SU-DHL-6 (cell line): ENCODE data around the gene SP2.

Experiments
- H2AFZ ChIP-seq: fragments of 200-600 bp; sonication (generic); 2 replicates; pipeline ENCODE4 v1.6.1; 2014; ENCODE audit warnings: low read depth, mild to moderate bottlenecking, moderate library complexity, mixed read lengths, antibody characterized with exemption, low read length; ENCODE audit not compliant: severe bottlenecking
- H3F3A ChIP-seq: fragments of 200-600 bp; shearing (Covaris generic); 2 replicates; pipeline ENCODE4 v1.6.0; 2016; ENCODE audit warnings: antibody characterized with exemption, mild to moderate bottlenecking; ENCODE audit not compliant: insufficient read depth
- H3K27ac ChIP-seq: fragments of 200-600 bp; sonication (generic); 2 replicates; pipeline ENCODE4 v1.5.1; 2016; ENCODE audit warnings: low read depth, mild to moderate bottlenecking, low read length, moderate library complexity, mixed read lengths
- H3K27me3 ChIP-seq: fragments of 200-600 bp; sonication (generic), shearing (Covaris generic); 2 replicates; pipeline ENCODE4 v1.6.0; 2014; ENCODE audit warnings: mild to moderate bottlenecking, low read length
- H3K36me3 ChIP-seq: fragments of 200-600 bp; sonication (generic); 2 replicates; pipeline ENCODE4 v1.6.1; 2014; ENCODE audit warnings: mild to moderate bottlenecking, low read length, mixed read lengths
- H3K4me2 ChIP-seq: fragments of 300-600, 200-600 bp; shearing (Covaris generic), sonication (generic); 2 replicates; pipeline ENCODE4 v1.6.0; 2014; ENCODE audit warnings: low read length, low read depth, mild to moderate bottlenecking; ENCODE audit not compliant: poor library complexity, severe bottlenecking
- H3K4me3 ChIP-seq: fragments of 200-600 bp; sonication (generic); 2 replicates; pipeline ENCODE4 v1.5.1; 2014; ENCODE audit warnings: antibody characterized with exemption, low read length, mild to moderate bottlenecking, mixed read lengths; ENCODE audit not compliant: insufficient read depth, poor library complexity, severe bottlenecking
- H3K79me2 ChIP-seq: fragments of 200-600 bp; sonication (generic); 2 replicates; pipeline ENCODE4 v1.6.1; 2014; ENCODE audit warnings: mild to moderate bottlenecking, low read length, moderate library complexity; ENCODE audit not compliant: insufficient read depth
- H3K9ac ChIP-seq: fragments of 200-600 bp; sonication (generic); 2 replicates; pipeline ENCODE4 v1.7.0; 2014; ENCODE audit warnings: mild to moderate bottlenecking, low read length
- H3K9me2 ChIP-seq: fragments of 200-600 bp; sonication (generic); replicated peaks from 2 replicates; pipeline ENCODE4 v1.6.1; 2014; ENCODE audit warnings: low read length; ENCODE audit not compliant: insufficient read depth
- H3K9me3 ChIP-seq: fragments of 200-600 bp; sonication (generic); 2 replicates; pipeline ENCODE4 v1.6.1; 2014; ENCODE audit warnings: low read length, mixed read lengths; ENCODE audit not compliant: insufficient read depth
- H4K20me1 ChIP-seq: fragments of 200-600 bp; sonication (generic); 2 replicates; pipeline ENCODE4 v1.6.1; 2014; ENCODE audit warnings: low read depth, mild to moderate bottlenecking, antibody characterized with exemption, low read length, moderate library complexity, mixed read lengths
- EZH2phosphoT487 ChIP-seq: fragments of 200-600 bp; sonication (generic), shearing (Covaris generic); conservative IDR thresholded peaks from 2 replicates; pipeline ENCODE4 v1.6.1; 2018; ENCODE audit warnings: mild to moderate bottlenecking, antibody characterized with exemption, low read length, moderate library complexity, mixed read lengths
- TF ChIP-seq, protein P1 (sequence below): fragments of 200-600 bp; sonication (generic); IDR thresholded peaks from one replicate; pipeline ENCODE4 v1.5.1; 2017; ENCODE audit warnings: antibody characterized with exemption, mild to moderate bottlenecking, low read length, moderate library complexity; ENCODE audit not compliant: insufficient read depth, poor library complexity, severe bottlenecking

Gene SP2

DNA sequence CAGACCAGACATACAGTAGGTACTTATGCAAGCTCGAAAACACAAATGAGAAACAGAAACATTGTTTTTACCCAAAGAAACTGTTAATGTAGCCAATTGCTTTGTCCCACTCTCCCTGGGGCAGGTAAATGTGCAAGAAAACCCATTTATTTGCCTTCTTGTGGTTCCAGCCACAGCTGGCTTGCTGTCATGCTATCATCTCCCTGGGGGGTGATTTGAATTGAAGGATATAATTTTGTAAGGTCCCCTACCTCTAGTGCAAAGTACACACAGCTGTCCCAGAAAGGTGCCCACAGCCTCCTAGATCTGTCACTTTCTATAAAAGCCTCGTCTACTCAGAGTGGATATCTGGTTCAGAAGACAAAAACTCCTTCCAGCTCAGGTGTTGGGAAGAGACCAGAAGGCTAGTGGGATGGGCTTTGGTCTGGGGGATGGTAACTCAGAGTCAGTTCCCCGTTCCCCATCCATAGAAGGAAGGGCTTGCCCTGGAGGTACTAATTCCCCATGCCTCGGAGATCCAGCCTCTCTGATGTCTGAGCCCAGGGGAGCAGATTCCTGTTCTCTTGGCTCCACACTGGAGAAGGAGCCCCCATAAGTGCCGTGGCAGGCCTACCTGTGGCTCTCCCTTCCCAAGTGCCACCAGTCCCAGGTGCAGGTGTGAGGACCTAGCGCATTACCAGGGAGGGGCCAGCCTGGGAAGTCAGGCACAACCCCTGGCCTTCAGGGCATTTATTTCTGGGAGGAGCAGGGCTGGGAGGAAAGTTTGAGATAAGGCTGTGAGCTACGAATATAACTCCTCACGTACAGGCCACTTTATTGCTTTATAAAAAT lies 64.0 kb downstream of the SP2 start:
- no peaks in the 10 kb centered on the region for H3K9me2 ChIP-seq
- no peaks in the 10 kb centered on the region for H3K9me3 ChIP-seq
- no peak overlapping the region for H3K9ac ChIP-seq
- H2AFZ ChIP-seq, result no peak overlapping the region
- no peaks in the 10 kb centered on the region for H3K79me2 ChIP-seq
- no peaks in the 10 kb centered on the region for H3K36me3 ChIP-seq
- H4K20me1 ChIP-seq, result no peaks in the 10 kb centered on the region
- no peak overlapping the region for H3K4me2 ChIP-seq
- H3F3A ChIP-seq, result no peaks in the 10 kb centered on the region
- H3K27me3 ChIP-seq, result no peaks in the 10 kb centered on the region
- H3K27ac ChIP-seq, result no peak overlapping the region
- TF ChIP-seq, protein P1, sequence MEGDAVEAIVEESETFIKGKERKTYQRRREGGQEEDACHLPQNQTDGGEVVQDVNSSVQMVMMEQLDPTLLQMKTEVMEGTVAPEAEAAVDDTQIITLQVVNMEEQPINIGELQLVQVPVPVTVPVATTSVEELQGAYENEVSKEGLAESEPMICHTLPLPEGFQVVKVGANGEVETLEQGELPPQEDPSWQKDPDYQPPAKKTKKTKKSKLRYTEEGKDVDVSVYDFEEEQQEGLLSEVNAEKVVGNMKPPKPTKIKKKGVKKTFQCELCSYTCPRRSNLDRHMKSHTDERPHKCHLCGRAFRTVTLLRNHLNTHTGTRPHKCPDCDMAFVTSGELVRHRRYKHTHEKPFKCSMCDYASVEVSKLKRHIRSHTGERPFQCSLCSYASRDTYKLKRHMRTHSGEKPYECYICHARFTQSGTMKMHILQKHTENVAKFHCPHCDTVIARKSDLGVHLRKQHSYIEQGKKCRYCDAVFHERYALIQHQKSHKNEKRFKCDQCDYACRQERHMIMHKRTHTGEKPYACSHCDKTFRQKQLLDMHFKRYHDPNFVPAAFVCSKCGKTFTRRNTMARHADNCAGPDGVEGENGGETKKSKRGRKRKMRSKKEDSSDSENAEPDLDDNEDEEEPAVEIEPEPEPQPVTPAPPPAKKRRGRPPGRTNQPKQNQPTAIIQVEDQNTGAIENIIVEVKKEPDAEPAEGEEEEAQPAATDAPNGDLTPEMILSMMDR, result no peak
- no peak for TF ChIP-seq EZH2phosphoT487
- no peak overlapping the region for H3K4me3 ChIP-seq

DNA sequence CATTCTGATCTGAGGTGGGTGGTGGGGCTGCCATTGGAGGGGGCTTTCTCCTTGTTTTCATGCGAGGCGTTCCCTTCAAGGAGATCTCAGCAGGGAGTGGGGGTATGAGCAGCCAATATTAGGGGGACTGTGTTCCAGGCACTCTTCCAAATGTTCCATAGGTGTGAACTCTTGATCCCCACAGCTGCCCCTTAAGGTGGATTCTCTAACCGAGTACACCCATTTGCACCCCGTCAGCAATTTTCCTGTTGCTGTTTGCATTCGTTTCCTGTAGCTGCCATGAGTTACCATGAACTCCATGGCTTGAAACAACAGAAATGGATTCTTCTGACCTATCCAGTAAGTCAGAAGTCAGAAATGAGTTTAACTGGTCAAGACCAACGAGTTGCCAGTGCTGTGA lies 65.4 kb downstream of the SP2 start:
- Histone ChIP-seq H3K4me3 (no peak overlapping the region), H2AFZ (no peak overlapping the region), H3K9me3 (no peaks in the 10 kb centered on the region), H3K9ac (no peak overlapping the region), H3F3A (no peaks in the 10 kb centered on the region), H3K9me2 (no peaks in the 10 kb centered on the region), H3K79me2 (no peaks in the 10 kb centered on the region), H3K27me3 (no peaks in the 10 kb centered on the region), H3K4me2 (no peak overlapping the region), H4K20me1 (no peaks in the 10 kb centered on the region), H3K36me3 (no peaks in the 10 kb centered on the region), H3K27ac (no peak overlapping the region)
- no peak for TF ChIP-seq EZH2phosphoT487
- TF ChIP-seq, protein P1, result no peak

DNA sequence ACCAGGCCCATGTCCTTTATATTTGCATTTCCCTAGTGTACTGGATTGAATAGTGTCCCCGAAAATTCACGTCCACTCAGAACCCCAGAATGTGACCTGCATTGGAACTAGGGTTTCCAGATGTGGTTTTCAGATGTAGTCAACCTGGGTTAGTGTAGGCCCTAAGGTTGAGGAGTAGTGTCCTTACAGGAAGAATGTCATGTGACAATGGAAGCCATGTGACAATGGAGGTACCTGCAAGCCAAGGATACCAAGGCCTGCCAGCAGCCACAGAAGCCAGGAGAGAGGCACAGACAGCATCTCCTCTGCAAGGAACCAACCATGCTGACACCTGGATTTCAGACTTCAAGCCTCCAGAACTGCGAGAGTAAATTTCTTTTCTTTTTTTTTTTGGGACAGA lies 66.9 kb downstream of the SP2 start:
- no peaks in the 10 kb centered on the region for H4K20me1 ChIP-seq
- H3K79me2 ChIP-seq, result no peaks in the 10 kb centered on the region
- no peaks in the 10 kb centered on the region for H3K9me2 ChIP-seq
- no peak overlapping the region for H3K9ac ChIP-seq
- no peak overlapping the region for H3K27ac ChIP-seq
- no peaks in the 10 kb centered on the region for H3K27me3 ChIP-seq
- TF ChIP-seq, protein P1, result no peak
- TF ChIP-seq EZH2phosphoT487, result no peak
- H3K4me3 ChIP-seq, result no peak overlapping the region
- H3K4me2 ChIP-seq, result no peak overlapping the region
- no peaks in the 10 kb centered on the region for H3K36me3 ChIP-seq
- H3F3A ChIP-seq, result no peaks in the 10 kb centered on the region
- H2AFZ ChIP-seq, result no peak overlapping the region
- no peaks in the 10 kb centered on the region for H3K9me3 ChIP-seq
